ENCODE measurements around the gene UBE2L5.

DNA sequence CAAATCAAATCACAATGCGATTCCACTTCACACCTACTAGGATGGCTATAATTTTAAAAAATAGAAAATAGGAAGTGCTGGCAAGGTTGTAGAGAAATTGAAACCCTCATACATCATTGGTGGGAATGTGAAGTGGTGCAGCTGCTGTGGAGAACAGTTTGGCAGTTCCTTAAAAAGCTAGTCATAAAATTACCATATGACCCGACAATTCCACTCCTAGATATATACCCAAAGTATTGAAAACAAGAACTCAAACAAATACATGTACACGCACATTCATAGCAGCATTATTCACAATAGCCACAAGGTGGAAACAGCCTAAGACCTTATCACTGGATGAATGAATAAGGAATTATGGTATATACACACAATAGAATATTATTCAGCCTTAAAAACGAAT is 31.4 kb downstream of the UBE2L5 start:
- TF ChIP-seq EZH2 (IDR thresholded peaks at IDR 0.05; ENCODE audit: insufficient read depth, poor library complexity, severe bottlenecking): no peak
- no peak for TF ChIP-seq EZH2phosphoT487 (IDR thresholded peaks at IDR 0.05; ENCODE audit: insufficient read depth, low read depth)
